ENCODE measurements around the gene NRG3. TPM values are rescaled to one million over a fixed set of nuclear protein-coding genes. Genes with fewer than 3 reads are reported as not detected.

The NRG3 gene
- total RNA-seq, 1 donor from 2014 or later = not detected

DNA sequence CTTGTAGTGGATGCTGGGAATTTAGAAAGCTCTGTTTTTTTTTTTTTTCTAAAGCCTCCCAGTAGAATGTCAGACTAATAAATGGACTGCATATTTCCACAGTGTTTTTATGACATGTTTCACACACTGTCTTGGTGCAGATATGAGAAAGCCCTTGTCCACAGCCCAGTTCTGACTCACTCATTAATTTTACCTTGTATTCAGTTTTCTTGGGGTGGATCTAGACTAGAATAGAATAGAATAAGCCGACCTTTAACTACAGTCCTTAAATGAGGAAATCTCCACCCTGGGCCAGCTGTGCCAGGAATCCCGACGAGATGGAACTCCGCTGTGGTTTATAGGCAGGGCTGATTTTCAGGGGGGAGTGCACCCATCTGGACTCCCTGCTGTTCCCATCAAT lies 274.7 kb downstream of the NRG3 start:
- DNase-seq (ENCODE audit: low read depth) (no peak), FAIRE-seq (no peak)
- Histone ChIP-seq H3K27me3 (ENCODE audit: control insufficient read depth, insufficient read depth, low read length) (no peaks in the 10 kb centered on the region), H3K4me3 (ENCODE audit: low read depth, low read length) (no peak overlapping the region), H3K36me3 (ENCODE audit: control insufficient read depth, insufficient read depth, low read length) (no peaks in the 10 kb centered on the region)
- TF ChIP-seq, protein P1, sequence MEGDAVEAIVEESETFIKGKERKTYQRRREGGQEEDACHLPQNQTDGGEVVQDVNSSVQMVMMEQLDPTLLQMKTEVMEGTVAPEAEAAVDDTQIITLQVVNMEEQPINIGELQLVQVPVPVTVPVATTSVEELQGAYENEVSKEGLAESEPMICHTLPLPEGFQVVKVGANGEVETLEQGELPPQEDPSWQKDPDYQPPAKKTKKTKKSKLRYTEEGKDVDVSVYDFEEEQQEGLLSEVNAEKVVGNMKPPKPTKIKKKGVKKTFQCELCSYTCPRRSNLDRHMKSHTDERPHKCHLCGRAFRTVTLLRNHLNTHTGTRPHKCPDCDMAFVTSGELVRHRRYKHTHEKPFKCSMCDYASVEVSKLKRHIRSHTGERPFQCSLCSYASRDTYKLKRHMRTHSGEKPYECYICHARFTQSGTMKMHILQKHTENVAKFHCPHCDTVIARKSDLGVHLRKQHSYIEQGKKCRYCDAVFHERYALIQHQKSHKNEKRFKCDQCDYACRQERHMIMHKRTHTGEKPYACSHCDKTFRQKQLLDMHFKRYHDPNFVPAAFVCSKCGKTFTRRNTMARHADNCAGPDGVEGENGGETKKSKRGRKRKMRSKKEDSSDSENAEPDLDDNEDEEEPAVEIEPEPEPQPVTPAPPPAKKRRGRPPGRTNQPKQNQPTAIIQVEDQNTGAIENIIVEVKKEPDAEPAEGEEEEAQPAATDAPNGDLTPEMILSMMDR (IDR thresholded peaks at IDR 0.05; ENCODE audit: insufficient read depth, low read length, severe bottlenecking) = no peak

DNA sequence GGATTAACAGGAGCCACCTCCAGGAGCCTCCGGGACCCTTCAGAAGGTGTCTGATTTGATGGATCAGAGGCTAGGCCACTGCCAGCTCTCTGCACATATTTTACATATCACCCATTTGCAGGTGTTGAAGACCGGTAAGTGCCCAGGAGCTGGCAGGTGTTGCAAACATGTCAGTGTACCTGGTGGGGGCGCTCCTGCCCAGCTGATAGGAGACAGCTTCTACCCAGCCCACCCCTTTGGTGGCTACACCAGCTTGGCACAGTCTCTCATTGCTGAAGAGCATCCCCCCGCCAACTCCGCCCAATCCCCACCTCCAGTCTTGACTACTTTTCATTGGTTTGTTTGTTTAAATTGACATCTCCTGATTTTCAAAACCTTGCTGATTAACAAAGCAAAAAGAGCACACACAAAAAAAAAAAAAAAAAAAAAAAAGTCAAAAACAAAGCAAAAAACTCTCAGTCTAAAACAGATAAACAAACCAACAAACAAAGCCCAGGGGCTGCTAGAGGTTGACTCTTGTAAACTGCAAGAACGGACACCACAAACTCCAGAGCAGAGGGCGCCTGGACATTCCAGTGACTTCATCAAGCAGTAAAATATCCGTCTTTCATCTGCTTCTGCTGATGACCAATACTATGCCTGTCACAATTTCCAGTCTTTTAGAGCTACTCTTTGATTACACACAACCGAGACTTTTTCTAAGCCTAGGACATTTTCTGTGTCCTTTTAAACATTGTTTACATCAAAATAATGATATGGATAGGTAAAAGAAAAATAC lies 275.3 kb downstream of the NRG3 start:
- Histone ChIP-seq H3K4me3 (ENCODE audit: low read depth, low read length) (no peak overlapping the region), H3K27me3 (ENCODE audit: control insufficient read depth, insufficient read depth, low read length) (no peaks in the 10 kb centered on the region), H3K36me3 (ENCODE audit: control insufficient read depth, insufficient read depth, low read length) (no peaks in the 10 kb centered on the region)
- TF ChIP-seq, protein P1 (IDR thresholded peaks at IDR 0.05; ENCODE audit: insufficient read depth, low read length, severe bottlenecking) = no peak
- no peak for DNase-seq (ENCODE audit: low read depth)
- FAIRE-seq = no peak

DNA sequence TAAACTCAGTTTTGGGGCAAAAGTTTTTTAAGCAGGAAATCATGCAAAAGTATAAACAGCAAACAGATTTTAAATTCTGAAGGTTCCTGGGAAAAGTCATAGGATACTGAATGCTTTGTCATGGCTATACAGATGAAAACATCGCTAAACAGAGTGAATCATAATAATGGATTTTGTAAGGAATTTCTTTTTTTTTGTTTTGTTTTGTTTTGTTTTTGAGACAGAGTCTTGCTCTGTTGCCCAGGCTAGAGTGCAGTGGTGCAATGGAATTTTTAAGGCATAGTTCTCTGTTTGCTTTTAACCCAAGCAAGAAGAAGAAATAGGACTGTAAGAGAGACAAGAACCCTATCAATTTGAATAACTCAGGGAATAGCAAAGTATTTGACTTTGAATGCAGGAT lies 285.3 kb downstream of the NRG3 start:
- H3K4me3 ChIP-seq (ENCODE audit: low read depth, low read length) = no peak overlapping the region
- TF ChIP-seq, protein P1 (IDR thresholded peaks at IDR 0.05; ENCODE audit: insufficient read depth, low read length, severe bottlenecking) = no peak
- H3K36me3 ChIP-seq (ENCODE audit: control insufficient read depth, insufficient read depth, low read length) = no peaks in the 10 kb centered on the region
- no peak for DNase-seq (ENCODE audit: low read depth)
- no peak for FAIRE-seq
- H3K27me3 ChIP-seq (ENCODE audit: control insufficient read depth, insufficient read depth, low read length) = no peaks in the 10 kb centered on the region

DNA sequence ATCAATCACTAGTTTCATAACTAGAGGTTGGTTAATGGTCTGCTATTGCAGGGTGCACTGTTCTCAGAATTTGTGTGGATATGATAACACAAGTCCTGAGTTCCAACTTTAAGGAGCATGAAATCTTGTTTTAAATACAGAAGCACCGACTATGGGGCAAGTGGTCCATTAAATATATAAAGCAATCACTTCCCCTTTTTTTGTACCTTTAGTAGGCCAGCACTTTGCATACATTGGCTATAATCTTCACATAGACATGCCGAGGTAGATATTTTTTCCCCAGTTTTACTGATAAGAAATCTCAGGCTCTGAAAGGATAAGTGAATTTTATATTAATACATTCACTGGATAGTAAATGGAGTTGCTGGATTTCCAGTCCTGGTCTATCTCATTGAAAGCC lies 286.3 kb downstream of the NRG3 start:
- Histone ChIP-seq H3K27me3 (ENCODE audit: control insufficient read depth, insufficient read depth, low read length) (no peaks in the 10 kb centered on the region), H3K4me3 (ENCODE audit: low read depth, low read length) (no peak overlapping the region), H3K36me3 (ENCODE audit: control insufficient read depth, insufficient read depth, low read length) (no peaks in the 10 kb centered on the region)
- TF ChIP-seq, protein P1 (IDR thresholded peaks at IDR 0.05; ENCODE audit: insufficient read depth, low read length, severe bottlenecking) = no peak
- DNase-seq (ENCODE audit: low read depth) (no peak), FAIRE-seq (no peak)

DNA sequence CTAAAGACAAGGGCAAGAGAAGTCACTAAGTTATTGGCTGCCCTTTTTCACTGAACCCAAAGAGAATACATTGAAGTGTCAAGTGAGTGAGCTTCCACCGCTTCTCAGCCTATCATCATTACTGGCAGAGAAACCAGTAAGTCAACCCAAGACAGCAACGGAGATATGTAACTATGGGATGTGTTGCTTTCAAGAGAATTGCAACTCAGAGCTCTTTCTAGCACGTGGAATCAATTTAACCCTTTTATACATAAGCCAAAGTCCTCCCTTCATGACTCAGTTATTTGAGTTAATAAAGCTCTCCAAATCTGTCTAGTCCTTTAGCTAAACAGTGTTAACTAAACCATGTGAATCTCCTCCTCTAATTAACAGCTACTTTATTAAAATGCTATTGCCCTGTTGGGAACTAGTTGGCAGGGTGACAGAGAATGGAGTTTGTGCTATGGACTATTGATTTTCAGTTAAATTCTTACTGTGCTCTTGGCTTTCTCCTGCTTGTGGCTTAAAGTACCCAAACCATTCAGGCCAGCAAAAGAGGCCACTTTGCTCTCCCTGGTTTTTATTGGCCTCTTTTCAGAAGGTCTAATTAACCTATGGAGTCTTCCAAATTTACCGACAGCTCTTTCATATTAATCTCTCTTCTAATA lies 287.7 kb downstream of the NRG3 start:
- no peaks in the 10 kb centered on the region for H3K27me3 ChIP-seq (ENCODE audit: control insufficient read depth, insufficient read depth, low read length)
- no peak for DNase-seq (ENCODE audit: low read depth)
- no peak overlapping the region for H3K4me3 ChIP-seq (ENCODE audit: low read depth, low read length)
- H3K36me3 ChIP-seq (ENCODE audit: control insufficient read depth, insufficient read depth, low read length) = no peaks in the 10 kb centered on the region
- TF ChIP-seq, protein P1 (IDR thresholded peaks at IDR 0.05; ENCODE audit: insufficient read depth, low read length, severe bottlenecking) = no peak
- FAIRE-seq = no peak
